MM.1S (cell line): ENCODE measurements around the gene ABL2.

Source experiments
- DNase-seq: peaks from one replicate; pipeline ENCODE4 v3.0.0-alpha.2; 2015
- H2AFZ ChIP-seq: fragments of 300-600 bp; sonication (generic); 2 replicates; pipeline ENCODE4 v1.6.0; 2016; ENCODE audit warnings: antibody characterized with exemption, low read length
- H3F3A ChIP-seq: fragments of 300-600 bp; sonication (generic); 2 replicates; pipeline ENCODE4 v1.6.1; 2016; ENCODE audit warnings: mild to moderate bottlenecking, antibody characterized with exemption, low read length, moderate library complexity, mixed read lengths; ENCODE audit not compliant: insufficient read depth
- H3K27ac ChIP-seq: fragments of 300-600 bp; sonication (generic); 2 replicates; pipeline ENCODE4 v1.5.1; 2016; ENCODE audit warnings: mild to moderate bottlenecking, low read length
- H3K27me3 ChIP-seq: fragments of 300-600 bp; sonication (generic); replicated peaks from 2 replicates; pipeline ENCODE4 v1.6.0; 2016; ENCODE audit warnings: low read length; ENCODE audit not compliant: insufficient read depth
- H3K36me3 ChIP-seq: fragments of 300-600 bp; sonication (generic); replicated peaks from 2 replicates; pipeline ENCODE4 v1.6.1; 2016; ENCODE audit warnings: mild to moderate bottlenecking, low read length, mixed read lengths; ENCODE audit not compliant: insufficient read depth
- H3K4me1 ChIP-seq: fragments of 300-600 bp; sonication (generic); 2 replicates; pipeline ENCODE4 v1.6.1; 2016; ENCODE audit warnings: low read length, mixed read lengths
- H3K4me2 ChIP-seq: fragments of 300-600 bp; sonication (generic); 2 replicates; pipeline ENCODE4 v1.6.0; 2016; ENCODE audit warnings: low read depth, low read length
- H3K4me3 ChIP-seq: fragments of 300-600 bp; sonication (generic); 2 replicates; pipeline ENCODE4 v1.5.1; 2016; ENCODE audit warnings: low read length, mixed read lengths
- H3K79me2 ChIP-seq: fragments of 300-600 bp; sonication (generic); 2 replicates; pipeline ENCODE4 v1.6.1; 2016; ENCODE audit warnings: mixed run types, low read length, mixed read lengths
- H3K9ac ChIP-seq: fragments of 300-600 bp; sonication (generic); 2 replicates; pipeline ENCODE4 v1.6.1; 2016; ENCODE audit warnings: low read length, mixed read lengths
- H3K9me2 ChIP-seq: fragments of 300-600 bp; sonication (generic); replicated peaks from 2 replicates; pipeline ENCODE4 v1.6.1; 2016; ENCODE audit warnings: mild to moderate bottlenecking, low read length, mixed read lengths; ENCODE audit not compliant: insufficient read depth
- H3K9me3 ChIP-seq: fragments of 300-600 bp; sonication (generic); replicated peaks from 2 replicates; pipeline ENCODE4 v1.6.1; 2016; ENCODE audit warnings: mild to moderate bottlenecking, low read length, mixed read lengths; ENCODE audit not compliant: insufficient read depth
- H4K20me1 ChIP-seq: fragments of 300-600 bp; sonication (generic); 2 replicates; pipeline ENCODE4 v1.6.1; 2016; ENCODE audit warnings: mild to moderate bottlenecking, low read length, moderate library complexity, mixed read lengths; ENCODE audit not compliant: insufficient read depth
- EZH2 ChIP-seq: fragments of 300-600 bp; sonication (generic); optimal IDR thresholded peaks from 2 replicates; pipeline ENCODE3; 2017; ENCODE audit warnings: low read depth, mild to moderate bottlenecking, antibody characterized with exemption, low read length, mixed read lengths
- EZH2phosphoT487 ChIP-seq: fragments of 300-600 bp; sonication (generic); IDR thresholded peaks from 2 replicates; pipeline ENCODE4 v1.6.1; 2018; ENCODE audit warnings: antibody characterized with exemption, low read length
- TF ChIP-seq, protein P1 (sequence below): fragments of 300-600 bp; sonication (generic); IDR thresholded peaks from 2 replicates; pipeline ENCODE4 v1.5.1; 2016; ENCODE audit warnings: antibody characterized with exemption, low read length, mixed read lengths

The ABL2 gene

DNA sequence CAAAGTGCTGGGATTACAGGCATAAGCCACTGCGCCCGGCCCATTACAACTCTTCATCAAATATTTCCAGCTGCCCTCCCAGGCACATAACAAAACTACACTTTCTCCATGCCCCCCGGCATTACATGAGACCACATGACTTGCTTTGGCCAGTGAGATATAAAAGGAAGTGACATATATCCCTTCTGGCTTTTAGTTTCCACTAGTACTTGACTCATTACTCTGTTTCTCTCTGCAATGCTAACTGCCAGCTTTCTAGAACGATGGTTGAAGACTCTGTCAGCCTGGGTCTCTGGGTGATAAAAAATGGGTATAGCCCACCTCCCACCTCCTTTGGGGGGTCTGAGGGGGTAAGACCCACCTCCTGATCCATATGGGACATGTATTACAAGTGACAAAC lies 24.2 kb downstream of the ABL2 start:
- no peak overlapping the region for H2AFZ ChIP-seq
- H3K9ac ChIP-seq, result no peak overlapping the region
- no peak overlapping the region for H3K27ac ChIP-seq
- H3K27me3 ChIP-seq, result no peaks in the 10 kb centered on the region
- H3K79me2 ChIP-seq, result peaks cover 67% of the 10 kb centered on the region
- no peak overlapping the region for H3K4me2 ChIP-seq
- no peak for TF ChIP-seq EZH2
- TF ChIP-seq EZH2phosphoT487, result no peak
- TF ChIP-seq, protein P1, sequence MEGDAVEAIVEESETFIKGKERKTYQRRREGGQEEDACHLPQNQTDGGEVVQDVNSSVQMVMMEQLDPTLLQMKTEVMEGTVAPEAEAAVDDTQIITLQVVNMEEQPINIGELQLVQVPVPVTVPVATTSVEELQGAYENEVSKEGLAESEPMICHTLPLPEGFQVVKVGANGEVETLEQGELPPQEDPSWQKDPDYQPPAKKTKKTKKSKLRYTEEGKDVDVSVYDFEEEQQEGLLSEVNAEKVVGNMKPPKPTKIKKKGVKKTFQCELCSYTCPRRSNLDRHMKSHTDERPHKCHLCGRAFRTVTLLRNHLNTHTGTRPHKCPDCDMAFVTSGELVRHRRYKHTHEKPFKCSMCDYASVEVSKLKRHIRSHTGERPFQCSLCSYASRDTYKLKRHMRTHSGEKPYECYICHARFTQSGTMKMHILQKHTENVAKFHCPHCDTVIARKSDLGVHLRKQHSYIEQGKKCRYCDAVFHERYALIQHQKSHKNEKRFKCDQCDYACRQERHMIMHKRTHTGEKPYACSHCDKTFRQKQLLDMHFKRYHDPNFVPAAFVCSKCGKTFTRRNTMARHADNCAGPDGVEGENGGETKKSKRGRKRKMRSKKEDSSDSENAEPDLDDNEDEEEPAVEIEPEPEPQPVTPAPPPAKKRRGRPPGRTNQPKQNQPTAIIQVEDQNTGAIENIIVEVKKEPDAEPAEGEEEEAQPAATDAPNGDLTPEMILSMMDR, result no peak
- peaks cover 7% of the 10 kb centered on the region; the same call in 1 of the 2 replicates for H3F3A ChIP-seq
- H3K9me3 ChIP-seq, result no peaks in the 10 kb centered on the region
- no peaks in the 10 kb centered on the region for H3K9me2 ChIP-seq
- no peaks in the 10 kb centered on the region for H3K36me3 ChIP-seq
- H4K20me1 ChIP-seq, result no peaks in the 10 kb centered on the region
- H3K4me1 ChIP-seq, result peaks cover 12% of the 10 kb centered on the region
- no peak for DNase-seq
- no peak overlapping the region for H3K4me3 ChIP-seq

DNA sequence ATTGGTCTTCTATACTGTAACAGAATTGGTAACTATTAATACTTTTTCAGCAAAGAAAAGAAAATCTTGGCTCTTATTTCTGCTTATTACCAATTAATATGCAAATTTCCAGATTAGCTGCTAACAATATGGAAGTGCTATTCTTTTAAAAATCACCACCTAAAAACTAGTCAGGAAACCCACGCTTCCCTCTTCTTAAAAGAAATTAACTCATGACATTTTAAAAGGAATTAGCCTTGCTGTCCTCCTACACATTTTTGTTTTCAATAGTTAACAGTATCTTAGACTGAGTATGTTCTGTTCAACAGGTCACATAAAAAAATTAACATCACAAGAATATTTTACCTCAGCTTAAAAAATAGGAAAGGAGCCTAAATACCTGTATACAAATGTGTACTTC lies 27.3 kb downstream of the ABL2 start:
- Histone ChIP-seq H3K4me2 (no peak overlapping the region), H3K4me1 (peaks cover 18% of the 10 kb centered on the region), H3K4me3 (no peak overlapping the region), H3K36me3 (no peaks in the 10 kb centered on the region), H3K27ac (no peak overlapping the region), H3K9ac (no peak overlapping the region), H3K27me3 (no peaks in the 10 kb centered on the region), H3F3A (peaks cover 9% of the 10 kb centered on the region; the same call in 1 of the 2 replicates), H3K79me2 (peaks cover 62% of the 10 kb centered on the region), H2AFZ (no peak overlapping the region), H4K20me1 (no peaks in the 10 kb centered on the region), H3K9me3 (no peaks in the 10 kb centered on the region), H3K9me2 (no peaks in the 10 kb centered on the region)
- TF ChIP-seq EZH2, result no peak
- TF ChIP-seq EZH2phosphoT487, result no peak
- TF ChIP-seq, protein P1, result no peak
- DNase-seq, result no peak

DNA sequence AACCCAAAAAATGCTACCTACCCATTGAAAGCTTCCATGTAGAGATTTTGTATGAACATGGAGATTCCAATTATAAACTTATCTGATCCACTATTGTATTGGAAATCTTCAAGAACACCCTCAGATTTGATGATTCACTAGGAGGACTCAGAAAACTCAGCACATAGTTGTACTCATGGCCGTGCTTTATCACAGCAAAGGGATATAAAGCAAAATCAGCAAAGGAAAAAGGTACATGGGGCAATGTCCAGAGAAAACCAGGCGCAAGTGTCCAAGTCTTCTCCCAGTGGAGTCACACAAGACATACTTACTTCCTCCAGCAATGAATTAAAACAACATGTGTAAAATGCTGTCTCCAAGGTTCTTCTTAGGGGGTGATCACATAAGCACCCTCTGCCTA lies 28.9 kb downstream of the ABL2 start:
- Histone ChIP-seq H2AFZ (no peak overlapping the region), H4K20me1 (no peaks in the 10 kb centered on the region), H3K36me3 (no peaks in the 10 kb centered on the region), H3K4me2 (peak overlapping the region; percentile 7; the same call in 1 of the 2 replicates), H3K4me1 (peaks cover 13% of the 10 kb centered on the region), H3K27me3 (no peaks in the 10 kb centered on the region), H3F3A (peaks cover 6% of the 10 kb centered on the region; the same call in 1 of the 2 replicates), H3K9me3 (no peaks in the 10 kb centered on the region), H3K9me2 (no peaks in the 10 kb centered on the region), H3K9ac (no peak overlapping the region), H3K4me3 (no peak overlapping the region), H3K79me2 (peaks cover 52% of the 10 kb centered on the region), H3K27ac (peak overlapping the region; percentile 25; the same call in 1 of the 2 replicates)
- DNase-seq, result no peak
- TF ChIP-seq EZH2phosphoT487 (no peak), EZH2 (no peak)
- TF ChIP-seq, protein P1, result no peak
